Measurements from ENCODE around the gene DECR2. TPM values are rescaled to one million over a fixed set of nuclear protein-coding genes. Genes with fewer than 3 reads are reported as not detected.

DECR2 gene
- total and polyA plus RNA-seq, 2 of the 13 experiments (the other 11 are each of a cell fraction or from before 2014, with no cell fraction given), result 36.3 to 44.6 TPM

DNA sequence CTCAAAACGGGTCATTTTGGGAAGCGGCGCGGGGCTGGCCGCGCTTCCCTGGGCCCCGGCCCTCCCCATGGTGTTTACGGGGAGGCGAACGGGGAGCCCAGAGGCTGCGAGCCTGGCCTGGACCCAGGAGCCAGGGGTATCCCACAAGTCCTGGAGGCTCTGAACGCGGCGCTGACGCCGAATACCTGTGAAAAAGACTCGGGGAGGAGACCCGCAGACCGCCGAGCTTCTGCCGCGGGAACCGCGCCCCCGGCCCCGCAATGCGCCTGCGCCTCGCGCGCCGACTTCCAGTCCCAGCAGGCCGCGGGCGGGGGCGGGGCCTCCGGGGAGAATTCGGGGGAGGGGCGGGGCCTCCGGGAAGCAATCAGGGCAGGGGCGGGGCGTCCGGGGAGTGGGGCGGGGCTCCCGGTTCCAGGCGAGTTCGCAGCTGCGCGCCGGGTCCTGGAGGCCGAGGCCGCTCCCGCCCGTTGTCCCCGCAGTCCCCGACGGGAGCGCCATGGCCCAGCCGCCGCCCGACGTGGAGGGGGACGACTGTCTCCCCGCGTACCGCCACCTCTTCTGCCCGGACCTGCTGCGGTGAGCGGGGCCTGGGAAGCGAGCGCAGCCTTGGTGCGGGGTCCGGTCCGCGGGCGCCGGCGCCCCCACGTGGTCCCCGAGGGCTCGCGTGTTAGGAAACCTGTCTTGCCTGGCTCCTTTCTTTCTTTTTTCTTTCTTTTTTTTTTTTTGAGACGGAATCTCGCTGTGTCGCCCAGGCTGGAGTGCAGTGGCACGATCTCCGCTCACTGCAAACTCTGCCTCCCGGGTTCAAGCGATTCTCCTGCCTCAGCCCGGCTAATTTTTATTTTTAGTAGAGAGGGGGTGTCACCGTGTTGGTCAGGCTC, at the start of gene DECR2 (continued):
- TF ChIP-seq ZNF580 (CRISPR knock-in tag; IDR thresholded peaks at IDR 0.05; ENCODE audit: borderline replicate concordance, low read depth), result 0 out of 2 replicates have a peak, but pooled peaks have one; percentile 47
- TF ChIP-seq ARID4A (CRISPR knock-in tag; IDR thresholded peaks at IDR 0.05; ENCODE audit: borderline replicate concordance), result peak; percentile 76; the same call in 1 of the 2 replicates
- 0 out of 2 replicates have a peak, but pooled peaks have one; percentile 54 for TF ChIP-seq MTERF4 (CRISPR knock-in tag; IDR thresholded peaks at IDR 0.05)
- TF ChIP-seq HNRNPUL1 (IDR thresholded peaks at IDR 0.05; ENCODE audit: low read depth, low read length), result no peak
- 0 out of 2 replicates have a peak, but pooled peaks have one; percentile 45 for TF ChIP-seq ZNF850 (CRISPR knock-in tag; conservative IDR thresholded peaks at IDR 0.05)
- peak; percentile 81 for TF ChIP-seq PHF8 (CRISPR knock-in tag; IDR thresholded peaks at IDR 0.05)
- no peak; the same call in 1 of the 2 replicates for TF ChIP-seq ZNF329 (CRISPR knock-in tag; IDR thresholded peaks at IDR 0.05; ENCODE audit: low read depth)
- TF ChIP-seq SNAPC5 (CRISPR knock-in tag; IDR thresholded peaks at IDR 0.05; ENCODE audit: borderline replicate concordance), result no peak
- peak; percentile 82 for TF ChIP-seq TAF1 (CRISPR knock-in tag; IDR thresholded peaks at IDR 0.05)
- no peak for TF ChIP-seq ZFP82 (CRISPR knock-in tag; IDR thresholded peaks at IDR 0.05; ENCODE audit: borderline replicate concordance)
- 0 out of 2 replicates have a peak, but pooled peaks have one; percentile 13 for TF ChIP-seq PITX1 (CRISPR knock-in tag; IDR thresholded peaks at IDR 0.05)
- 0 out of 2 replicates have a peak, but pooled peaks have one; percentile 17 for TF ChIP-seq KDM1A (CRISPR knock-in tag; IDR thresholded peaks at IDR 0.05)
- no peak for TF ChIP-seq ZNF282 (IDR thresholded peaks at IDR 0.05; ENCODE audit: partially characterized antibody)
- TF ChIP-seq, protein P1, sequence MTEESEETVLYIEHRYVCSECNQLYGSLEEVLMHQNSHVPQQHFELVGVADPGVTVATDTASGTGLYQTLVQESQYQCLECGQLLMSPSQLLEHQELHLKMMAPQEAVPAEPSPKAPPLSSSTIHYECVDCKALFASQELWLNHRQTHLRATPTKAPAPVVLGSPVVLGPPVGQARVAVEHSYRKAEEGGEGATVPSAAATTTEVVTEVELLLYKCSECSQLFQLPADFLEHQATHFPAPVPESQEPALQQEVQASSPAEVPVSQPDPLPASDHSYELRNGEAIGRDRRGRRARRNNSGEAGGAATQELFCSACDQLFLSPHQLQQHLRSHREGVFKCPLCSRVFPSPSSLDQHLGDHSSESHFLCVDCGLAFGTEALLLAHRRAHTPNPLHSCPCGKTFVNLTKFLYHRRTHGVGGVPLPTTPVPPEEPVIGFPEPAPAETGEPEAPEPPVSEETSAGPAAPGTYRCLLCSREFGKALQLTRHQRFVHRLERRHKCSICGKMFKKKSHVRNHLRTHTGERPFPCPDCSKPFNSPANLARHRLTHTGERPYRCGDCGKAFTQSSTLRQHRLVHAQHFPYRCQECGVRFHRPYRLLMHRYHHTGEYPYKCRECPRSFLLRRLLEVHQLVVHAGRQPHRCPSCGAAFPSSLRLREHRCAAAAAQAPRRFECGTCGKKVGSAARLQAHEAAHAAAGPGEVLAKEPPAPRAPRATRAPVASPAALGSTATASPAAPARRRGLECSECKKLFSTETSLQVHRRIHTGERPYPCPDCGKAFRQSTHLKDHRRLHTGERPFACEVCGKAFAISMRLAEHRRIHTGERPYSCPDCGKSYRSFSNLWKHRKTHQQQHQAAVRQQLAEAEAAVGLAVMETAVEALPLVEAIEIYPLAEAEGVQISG (CRISPR knock-in tag; IDR thresholded peaks at IDR 0.05), result peak; percentile 71
- peak; percentile 52; the same call in 1 of the 2 replicates for TF ChIP-seq ZNF362 (CRISPR knock-in tag; IDR thresholded peaks at IDR 0.05; ENCODE audit: borderline replicate concordance)
- TF ChIP-seq HMGA1 (CRISPR knock-in tag; conservative IDR thresholded peaks at IDR 0.05), result no peak
- peak; percentile 14; the same call in 1 of the 2 replicates for TF ChIP-seq ZSCAN20 (CRISPR knock-in tag; IDR thresholded peaks at IDR 0.05; ENCODE audit: borderline replicate concordance)
- TF ChIP-seq MTF1 (CRISPR knock-in tag; IDR thresholded peaks at IDR 0.05), result no peak; the same call in 1 of the 2 replicates

All from HepG2 (cell line).